HEK293 (cell line): Measurements from ENCODE around the gene TTC9B.
A peak's percentile ranks its signal among the peaks of the same experiment; 100 is the strongest.

Experiments used
- IKZF3 ChIP-seq: fragments of 450-650 bp; IDR thresholded peaks from 2 replicates; pipeline ENCODE4 v1.5.0; 2018; ENCODE audit warnings: missing biosample characterization, mild to moderate bottlenecking, missing genetic modification characterization, moderate library complexity
- KLF9 ChIP-seq: fragments of 450-650 bp; formaldehyde crosslinking; IDR thresholded peaks from 2 replicates; pipeline ENCODE4 v1.5.1; 2016; ENCODE audit warnings: missing biosample characterization, missing genetic modification characterization, low read depth
- MZF1 ChIP-seq: fragments of 450-650 bp; formaldehyde crosslinking; IDR thresholded peaks from 2 replicates; pipeline ENCODE4 v1.5.1; 2017; ENCODE audit warnings: missing biosample characterization, missing genetic modification characterization, borderline replicate concordance
- RBAK ChIP-seq: fragments of 450-650 bp; formaldehyde crosslinking; IDR thresholded peaks from 2 replicates; pipeline ENCODE4 v1.5.1; 2016; ENCODE audit warnings: missing biosample characterization, missing genetic modification characterization
- SETDB1 ChIP-seq: IDR thresholded peaks from one replicate; pipeline ENCODE4 v1.6.1; 2017; ENCODE audit warnings: mild to moderate bottlenecking, low read length, moderate library complexity, mixed read lengths; ENCODE audit not compliant: insufficient read length
- ZFHX2 ChIP-seq: fragments of 450-650 bp; formaldehyde crosslinking; conservative IDR thresholded peaks from 2 replicates; pipeline ENCODE4 v1.5.1; 2016; ENCODE audit warnings: missing biosample characterization, missing genetic modification characterization
- ZFP37 ChIP-seq: fragments of 450-650 bp; formaldehyde crosslinking; IDR thresholded peaks from 2 replicates; pipeline ENCODE4 v1.5.1; 2016; ENCODE audit warnings: missing biosample characterization, missing genetic modification characterization
- ZIC2 ChIP-seq: fragments of 450-650 bp; formaldehyde crosslinking; IDR thresholded peaks from 2 replicates; pipeline ENCODE4 v1.5.1; 2016; ENCODE audit warnings: missing biosample characterization, missing genetic modification characterization
- ZNF114 ChIP-seq: fragments of 450-650 bp; formaldehyde crosslinking; IDR thresholded peaks from 2 replicates; pipeline ENCODE4 v1.5.0; 2017; ENCODE audit warnings: missing biosample characterization, missing genetic modification characterization
- ZNF132 ChIP-seq: fragments of 450-650 bp; formaldehyde crosslinking; IDR thresholded peaks from 2 replicates; pipeline ENCODE4 v1.5.1; 2017; ENCODE audit warnings: missing biosample characterization, missing genetic modification characterization, borderline replicate concordance
- ZNF175 ChIP-seq: fragments of 450-650 bp; formaldehyde crosslinking; IDR thresholded peaks from 2 replicates; pipeline ENCODE4 v1.5.1; 2016; ENCODE audit warnings: missing biosample characterization, missing genetic modification characterization
- ZNF239 ChIP-seq: fragments of 450-650 bp; formaldehyde crosslinking; IDR thresholded peaks from 2 replicates; pipeline ENCODE4 v1.5.1; 2016; ENCODE audit warnings: missing biosample characterization, missing genetic modification characterization
- ZNF24 ChIP-seq: fragments of 450-650 bp; formaldehyde crosslinking; IDR thresholded peaks from 2 replicates; pipeline ENCODE4 v1.5.1; 2016; ENCODE audit warnings: missing biosample characterization, missing genetic modification characterization
- ZNF274 ChIP-seq, 2 experiments: fragments of 200-500 bp in 1 of 2; fragments of 450-650 bp in 1 of 2; sonication (Bioruptor generic) in 1 of 2; formaldehyde crosslinking in 1 of 2; IDR thresholded peaks; 2 replicates each; pipeline versions ENCODE4 v1.5.1 to v1.6.1; 2014 to 2016; ENCODE audit warnings: borderline replicate concordance in 1 of 2, inconsistent platforms in 1 of 2, low read length in 1 of 2, missing biosample characterization in 1 of 2, missing genetic modification characterization in 1 of 2
- ZNF423 ChIP-seq: fragments of 450-650 bp; formaldehyde crosslinking; IDR thresholded peaks from 2 replicates; pipeline ENCODE4 v1.5.1; 2016; ENCODE audit warnings: missing biosample characterization, missing genetic modification characterization
- ZNF529 ChIP-seq: fragments of 450-650 bp; formaldehyde crosslinking; IDR thresholded peaks from 2 replicates; pipeline ENCODE4 v1.5.1; 2017; ENCODE audit warnings: missing genetic modification characterization, missing biosample characterization; ENCODE audit not compliant: insufficient replicate concordance
- ZNF530 ChIP-seq: fragments of 450-650 bp; formaldehyde crosslinking; IDR thresholded peaks from 2 replicates; pipeline ENCODE4 v1.5.1; 2016; ENCODE audit warnings: low read depth, missing biosample characterization, missing genetic modification characterization
- ZNF555 ChIP-seq: fragments of 450-650 bp; formaldehyde crosslinking; conservative IDR thresholded peaks from 2 replicates; pipeline ENCODE4 v1.5.1; 2017; ENCODE audit warnings: missing biosample characterization, mild to moderate bottlenecking, missing genetic modification characterization, inconsistent platforms
- ZNF596 ChIP-seq: fragments of 450-650 bp; IDR thresholded peaks from 2 replicates; pipeline ENCODE4 v1.5.0; 2018; ENCODE audit warnings: missing biosample characterization, mild to moderate bottlenecking, missing genetic modification characterization, moderate library complexity
- ZNF654 ChIP-seq: fragments of 450-650 bp; formaldehyde crosslinking; IDR thresholded peaks from 2 replicates; pipeline ENCODE4 v1.5.1; 2016; ENCODE audit warnings: low read depth, missing biosample characterization, missing genetic modification characterization
- ZNF660 ChIP-seq: fragments of 450-650 bp; IDR thresholded peaks from 2 replicates; pipeline ENCODE4 v1.5.1; 2018; ENCODE audit warnings: missing biosample characterization, mild to moderate bottlenecking, missing genetic modification characterization
- ZNF792 ChIP-seq: fragments of 450-650 bp; formaldehyde crosslinking; IDR thresholded peaks from 2 replicates; pipeline ENCODE4 v1.5.1; 2016; ENCODE audit warnings: missing biosample characterization, missing genetic modification characterization
- ZNF837 ChIP-seq: fragments of 450-650 bp; formaldehyde crosslinking; IDR thresholded peaks from 2 replicates; pipeline ENCODE4 v1.5.1; 2016; ENCODE audit warnings: missing biosample characterization, missing genetic modification characterization
- TF ChIP-seq, protein P1 (sequence below): fragments of 450-650 bp; formaldehyde crosslinking; IDR thresholded peaks from 2 replicates; pipeline ENCODE4 v1.5.1; 2016; ENCODE audit warnings: missing biosample characterization, missing genetic modification characterization
- TF ChIP-seq, protein P2 (sequence below): fragments of 450-650 bp; formaldehyde crosslinking; IDR thresholded peaks from 2 replicates; pipeline ENCODE4 v1.5.1; 2016; ENCODE audit warnings: missing biosample characterization, missing genetic modification characterization
- TF ChIP-seq, protein P3 (sequence below): fragments of 450-650 bp; formaldehyde crosslinking; conservative IDR thresholded peaks from 2 replicates; pipeline ENCODE4 v1.5.1; 2016; ENCODE audit warnings: low read depth, missing biosample characterization, missing genetic modification characterization
- TF ChIP-seq, protein P4 (sequence below): IDR thresholded peaks from 2 replicates; pipeline ENCODE4 v1.6.1; 2011; ENCODE audit warnings: mild to moderate bottlenecking, low read depth, low read length, borderline replicate concordance
- TF ChIP-seq, protein P5 (sequence below): fragments of 450-650 bp; formaldehyde crosslinking; IDR thresholded peaks from 2 replicates; pipeline ENCODE4 v1.5.1; 2017; ENCODE audit warnings: missing biosample characterization, mild to moderate bottlenecking, missing genetic modification characterization, moderate library complexity

Gene TTC9B

DNA sequence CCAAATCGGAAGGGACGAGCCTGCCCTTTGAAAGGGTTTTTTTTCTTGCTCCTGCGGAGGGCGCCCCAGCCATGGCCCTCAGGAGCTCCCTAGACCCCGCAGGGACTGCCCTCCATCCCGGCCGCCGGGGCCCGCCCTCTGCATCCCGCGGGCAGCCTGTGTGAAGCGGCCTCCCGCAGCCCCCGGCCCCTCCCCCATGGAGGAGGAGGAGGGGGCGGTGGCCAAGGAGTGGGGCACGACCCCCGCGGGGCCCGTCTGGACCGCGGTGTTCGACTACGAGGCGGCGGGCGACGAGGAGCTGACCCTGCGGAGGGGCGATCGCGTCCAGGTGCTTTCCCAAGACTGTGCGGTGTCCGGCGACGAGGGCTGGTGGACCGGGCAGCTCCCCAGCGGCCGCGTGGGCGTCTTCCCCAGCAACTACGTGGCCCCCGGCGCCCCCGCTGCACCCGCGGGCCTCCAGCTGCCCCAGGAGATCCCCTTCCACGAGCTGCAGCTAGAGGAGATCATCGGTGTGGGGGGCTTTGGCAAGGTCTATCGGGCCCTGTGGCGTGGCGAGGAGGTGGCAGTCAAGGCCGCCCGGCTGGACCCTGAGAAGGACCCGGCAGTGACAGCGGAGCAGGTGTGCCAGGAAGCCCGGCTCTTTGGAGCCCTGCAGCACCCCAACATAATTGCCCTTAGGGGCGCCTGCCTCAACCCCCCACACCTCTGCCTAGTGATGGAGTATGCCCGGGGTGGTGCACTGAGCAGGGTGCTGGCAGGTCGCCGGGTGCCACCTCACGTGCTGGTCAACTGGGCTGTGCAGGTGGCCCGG is 26.1 kb downstream of the TTC9B start (continued):
- TF ChIP-seq ZFP37 (tag by site-specific recombination) (no peak), ZNF175 (tag by site-specific recombination) (no peak), ZNF529 (tag by site-specific recombination) (no peak), ZNF132 (no peak), ZNF596 (tag by site-specific recombination) (no peak), ZNF239 (tag by site-specific recombination) (no peak), ZNF555 (no peak), ZFHX2 (peak; percentile 98), ZNF530 (tag by site-specific recombination) (no peak), ZNF660 (no peak), ZNF114 (tag by site-specific recombination) (no peak), ZNF792 (tag by site-specific recombination) (no peak; the same call in 1 of the 2 replicates), ZNF654 (tag by site-specific recombination) (no peak), ZIC2 (tag by site-specific recombination) (peak; percentile 98), MZF1 (tag by site-specific recombination) (no peak), ZNF423 (tag by site-specific recombination) (peak; percentile 51; the same call in 1 of the 2 replicates), ZNF24 (tag by site-specific recombination) (no peak), SETDB1 (no peak), RBAK (no peak), ZNF837 (tag by site-specific recombination) (no peak), KLF9 (tag by site-specific recombination) (peak; percentile 94), IKZF3 (tag by site-specific recombination) (no peak), ZNF274 (IDR thresholded peaks at IDR 0.05; ENCODE audit: low read length) (no peak), ZNF274 (tag by site-specific recombination; IDR thresholded peaks at IDR 0.05; ENCODE audit: borderline replicate concordance) (no peak)
- TF ChIP-seq, protein P1, sequence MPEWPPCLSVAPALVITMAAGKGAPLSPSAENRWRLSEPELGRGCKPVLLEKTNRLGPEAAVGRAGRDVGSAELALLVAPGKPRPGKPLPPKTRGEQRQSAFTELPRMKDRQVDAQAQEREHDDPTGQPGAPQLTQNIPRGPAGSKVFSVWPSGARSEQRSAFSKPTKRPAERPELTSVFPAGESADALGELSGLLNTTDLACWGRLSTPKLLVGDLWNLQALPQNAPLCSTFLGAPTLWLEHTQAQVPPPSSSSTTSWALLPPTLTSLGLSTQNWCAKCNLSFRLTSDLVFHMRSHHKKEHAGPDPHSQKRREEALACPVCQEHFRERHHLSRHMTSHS, result no peak
- TF ChIP-seq, protein P2, sequence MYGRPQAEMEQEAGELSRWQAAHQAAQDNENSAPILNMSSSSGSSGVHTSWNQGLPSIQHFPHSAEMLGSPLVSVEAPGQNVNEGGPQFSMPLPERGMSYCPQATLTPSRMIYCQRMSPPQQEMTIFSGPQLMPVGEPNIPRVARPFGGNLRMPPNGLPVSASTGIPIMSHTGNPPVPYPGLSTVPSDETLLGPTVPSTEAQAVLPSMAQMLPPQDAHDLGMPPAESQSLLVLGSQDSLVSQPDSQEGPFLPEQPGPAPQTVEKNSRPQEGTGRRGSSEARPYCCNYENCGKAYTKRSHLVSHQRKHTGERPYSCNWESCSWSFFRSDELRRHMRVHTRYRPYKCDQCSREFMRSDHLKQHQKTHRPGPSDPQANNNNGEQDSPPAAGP (tag by site-specific recombination), result peak; percentile 78
- TF ChIP-seq, protein P3, sequence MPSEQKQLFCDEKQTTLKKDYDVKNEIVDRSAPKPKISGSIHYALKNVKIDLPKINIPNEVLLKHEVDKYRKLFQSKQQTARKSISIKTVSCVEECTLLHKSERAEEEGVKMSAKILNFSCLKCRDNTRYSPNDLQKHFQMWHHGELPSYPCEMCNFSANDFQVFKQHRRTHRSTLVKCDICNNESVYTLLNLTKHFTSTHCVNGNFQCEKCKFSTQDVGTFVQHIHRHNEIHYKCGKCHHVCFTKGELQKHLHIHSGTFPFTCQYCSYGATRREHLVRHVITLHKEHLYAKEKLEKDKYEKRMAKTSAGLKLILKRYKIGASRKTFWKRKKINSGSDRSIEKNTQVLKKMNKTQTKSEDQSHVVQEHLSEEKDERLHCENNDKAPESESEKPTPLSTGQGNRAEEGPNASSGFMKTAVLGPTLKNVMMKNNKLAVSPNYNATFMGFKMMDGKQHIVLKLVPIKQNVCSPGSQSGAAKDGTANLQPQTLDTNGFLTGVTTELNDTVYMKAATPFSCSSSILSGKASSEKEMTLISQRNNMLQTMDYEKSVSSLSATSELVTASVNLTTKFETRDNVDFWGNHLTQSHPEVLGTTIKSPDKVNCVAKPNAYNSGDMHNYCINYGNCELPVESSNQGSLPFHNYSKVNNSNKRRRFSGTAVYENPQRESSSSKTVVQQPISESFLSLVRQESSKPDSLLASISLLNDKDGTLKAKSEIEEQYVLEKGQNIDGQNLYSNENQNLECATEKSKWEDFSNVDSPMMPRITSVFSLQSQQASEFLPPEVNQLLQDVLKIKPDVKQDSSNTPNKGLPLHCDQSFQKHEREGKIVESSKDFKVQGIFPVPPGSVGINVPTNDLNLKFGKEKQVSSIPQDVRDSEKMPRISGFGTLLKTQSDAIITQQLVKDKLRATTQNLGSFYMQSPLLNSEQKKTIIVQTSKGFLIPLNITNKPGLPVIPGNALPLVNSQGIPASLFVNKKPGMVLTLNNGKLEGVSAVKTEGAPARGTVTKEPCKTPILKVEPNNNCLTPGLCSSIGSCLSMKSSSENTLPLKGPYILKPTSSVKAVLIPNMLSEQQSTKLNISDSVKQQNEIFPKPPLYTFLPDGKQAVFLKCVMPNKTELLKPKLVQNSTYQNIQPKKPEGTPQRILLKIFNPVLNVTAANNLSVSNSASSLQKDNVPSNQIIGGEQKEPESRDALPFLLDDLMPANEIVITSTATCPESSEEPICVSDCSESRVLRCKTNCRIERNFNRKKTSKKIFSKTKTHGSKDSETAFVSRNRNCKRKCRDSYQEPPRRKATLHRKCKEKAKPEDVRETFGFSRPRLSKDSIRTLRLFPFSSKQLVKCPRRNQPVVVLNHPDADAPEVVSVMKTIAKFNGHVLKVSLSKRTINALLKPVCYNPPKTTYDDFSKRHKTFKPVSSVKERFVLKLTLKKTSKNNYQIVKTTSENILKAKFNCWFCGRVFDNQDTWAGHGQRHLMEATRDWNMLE (tag by site-specific recombination), result no peak
- TF ChIP-seq, protein P4, sequence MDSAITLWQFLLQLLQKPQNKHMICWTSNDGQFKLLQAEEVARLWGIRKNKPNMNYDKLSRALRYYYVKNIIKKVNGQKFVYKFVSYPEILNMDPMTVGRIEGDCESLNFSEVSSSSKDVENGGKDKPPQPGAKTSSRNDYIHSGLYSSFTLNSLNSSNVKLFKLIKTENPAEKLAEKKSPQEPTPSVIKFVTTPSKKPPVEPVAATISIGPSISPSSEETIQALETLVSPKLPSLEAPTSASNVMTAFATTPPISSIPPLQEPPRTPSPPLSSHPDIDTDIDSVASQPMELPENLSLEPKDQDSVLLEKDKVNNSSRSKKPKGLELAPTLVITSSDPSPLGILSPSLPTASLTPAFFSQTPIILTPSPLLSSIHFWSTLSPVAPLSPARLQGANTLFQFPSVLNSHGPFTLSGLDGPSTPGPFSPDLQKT, result no peak
- TF ChIP-seq, protein P5, sequence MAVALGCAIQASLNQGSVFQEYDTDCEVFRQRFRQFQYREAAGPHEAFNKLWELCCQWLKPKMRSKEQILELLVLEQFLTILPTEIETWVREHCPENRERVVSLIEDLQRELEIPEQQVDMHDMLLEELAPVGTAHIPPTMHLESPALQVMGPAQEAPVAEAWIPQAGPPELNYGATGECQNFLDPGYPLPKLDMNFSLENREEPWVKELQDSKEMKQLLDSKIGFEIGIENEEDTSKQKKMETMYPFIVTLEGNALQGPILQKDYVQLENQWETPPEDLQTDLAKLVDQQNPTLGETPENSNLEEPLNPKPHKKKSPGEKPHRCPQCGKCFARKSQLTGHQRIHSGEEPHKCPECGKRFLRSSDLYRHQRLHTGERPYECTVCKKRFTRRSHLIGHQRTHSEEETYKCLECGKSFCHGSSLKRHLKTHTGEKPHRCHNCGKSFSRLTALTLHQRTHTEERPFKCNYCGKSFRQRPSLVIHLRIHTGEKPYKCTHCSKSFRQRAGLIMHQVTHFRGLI (tag by site-specific recombination), result no peak
